IMR-90 (cell line): Measurements from ENCODE around the gene TREH. TPM values are rescaled to one million over a fixed set of nuclear protein-coding genes. Genes with fewer than 3 reads are reported as not detected.

Source experiments
- ATAC-seq: fragments of 200-7000 bp; cut with Tn5 transposase; 2 replicates; pipeline ENCODE4 v1.9.1; 2020; ENCODE audit warnings: low read depth, mild to moderate bottlenecking, moderate library complexity
- BruUV-seq: library from RNA; stranded (reverse); fragments of 400-500 nt; replicated peaks from 2 replicates; lab custom pipeline; 2021; lab: Mats Ljungman, UMichigan
- CTCF ChIA-PET: fragments of 300-600 bp; formaldehyde crosslinking; extraction: SDS; loops from one replicate; lab custom pipeline; 2021; ENCODE audit warnings: antibody characterized with exemption; lab: Yijun Ruan, JAX
- POLR2A ChIA-PET: fragments of 300-600 bp; sonication (Branson Sonifier 250); formaldehyde crosslinking; loops from one replicate; lab custom pipeline; 2022; ENCODE audit warnings: antibody characterized with exemption; ENCODE audit not compliant: unreplicated experiment; lab: Charles Lee
- DNase-seq: peaks from one replicate; pipeline ENCODE4 v3.0.0; 2013
- H2AFZ ChIP-seq: replicated peaks from 2 replicates; pipeline ENCODE3; 2013; ENCODE audit warnings: low read length, mild to moderate bottlenecking; ENCODE audit not compliant: poor library complexity
- H2AK5ac ChIP-seq: 2 replicates; pipeline ENCODE4 v1.6.1; 2013; ENCODE audit warnings: low read depth, low read length, inconsistent platforms
- H2AK9ac ChIP-seq: replicated peaks from 2 replicates; pipeline ENCODE3; 2013; ENCODE audit warnings: mild to moderate bottlenecking, low read depth, low read length, moderate library complexity; ENCODE audit not compliant: poor library complexity
- H2BK120ac ChIP-seq: 2 replicates; pipeline ENCODE4 v1.6.1; 2013; ENCODE audit warnings: low read depth, low read length, inconsistent platforms
- H2BK15ac ChIP-seq: 3 replicates; pipeline ENCODE4 v1.6.1; 2013; ENCODE audit warnings: low read depth, low read length, inconsistent platforms
- H2BK20ac ChIP-seq: 2 replicates; pipeline ENCODE4 v1.6.1; 2013; ENCODE audit warnings: low read depth, mild to moderate bottlenecking, inconsistent platforms, low read length, moderate library complexity
- H2BK5ac ChIP-seq: 2 replicates; pipeline ENCODE4 v1.6.1; 2013; ENCODE audit warnings: mild to moderate bottlenecking, low read depth, low read length, inconsistent platforms; ENCODE audit not compliant: poor library complexity, severe bottlenecking
- H3K14ac ChIP-seq: replicated peaks from 2 replicates; pipeline ENCODE4 v1.6.1; 2013; ENCODE audit warnings: low read depth, low read length, inconsistent platforms
- H3K18ac ChIP-seq: 2 replicates; pipeline ENCODE4 v1.6.1; 2013; ENCODE audit warnings: low read depth, low read length, control low read depth
- H3K23ac ChIP-seq: 2 replicates; pipeline ENCODE4 v1.6.1; 2013; ENCODE audit warnings: low read depth, low read length, inconsistent platforms
- H3K27ac ChIP-seq: 2 replicates; pipeline ENCODE4 v1.5.1; 2013; ENCODE audit warnings: mild to moderate bottlenecking, control low read depth, low read length; ENCODE audit not compliant: insufficient read depth
- H3K27me3 ChIP-seq: 2 replicates; pipeline ENCODE4 v1.6.1; 2013; ENCODE audit warnings: low read length; ENCODE audit not compliant: control insufficient read depth, insufficient read depth
- H3K36me3 ChIP-seq: 2 replicates; pipeline ENCODE4 v1.6.1; 2013; ENCODE audit warnings: low read length, mixed read lengths; ENCODE audit not compliant: control insufficient read depth, insufficient read depth
- H3K4ac ChIP-seq: 2 replicates; pipeline ENCODE4 v1.6.1; 2013; ENCODE audit warnings: low read depth, low read length, inconsistent platforms
- H3K4me1 ChIP-seq: 2 replicates; pipeline ENCODE4 v1.6.1; 2013; ENCODE audit warnings: low read length, mixed read lengths; ENCODE audit not compliant: control insufficient read depth, insufficient read depth
- H3K4me2 ChIP-seq: 2 replicates; pipeline ENCODE4 v1.6.1; 2013; ENCODE audit warnings: low read depth, mild to moderate bottlenecking, control low read depth, low read length, moderate library complexity
- H3K4me3 ChIP-seq: 2 replicates; pipeline ENCODE4 v1.5.1; 2013; ENCODE audit warnings: low read depth, mild to moderate bottlenecking, control low read depth, low read length, moderate library complexity; ENCODE audit not compliant: insufficient read depth
- H3K56ac ChIP-seq: 2 replicates; pipeline ENCODE4 v1.6.1; 2013; ENCODE audit warnings: low read length, inconsistent platforms; ENCODE audit not compliant: insufficient read depth; ENCODE audit errors: extremely low read depth
- H3K79me1 ChIP-seq, 2 experiments: 2 replicates each; pipeline ENCODE4 v1.6.1; 2013; ENCODE audit warnings: low read length in 2 of 2, inconsistent platforms in 1 of 2, low read depth in 1 of 2
- H3K9ac ChIP-seq: 2 replicates; pipeline ENCODE4 v1.6.1; 2013; ENCODE audit warnings: low read depth, low read length, control low read depth
- H3K9me1 ChIP-seq: 2 replicates; pipeline ENCODE4 v1.6.1; 2013; ENCODE audit warnings: low read length, inconsistent platforms; ENCODE audit not compliant: insufficient read depth
- H3K9me3 ChIP-seq: 2 replicates; pipeline ENCODE4 v1.6.1; 2013; ENCODE audit warnings: low read length; ENCODE audit not compliant: control insufficient read depth, insufficient read depth
- H4K20me1 ChIP-seq: 2 replicates; pipeline ENCODE4 v1.6.1; 2013; ENCODE audit warnings: low read length, inconsistent platforms; ENCODE audit not compliant: insufficient read depth
- H4K5ac ChIP-seq: 2 replicates; pipeline ENCODE4 v1.6.1; 2013; ENCODE audit warnings: mild to moderate bottlenecking, low read depth, low read length, control low read depth
- H4K8ac ChIP-seq, 2 experiments: 2 replicates each; pipeline ENCODE4 v1.6.1; 2013; ENCODE audit warnings: low read depth in 2 of 2, low read length in 2 of 2, control low read depth in 1 of 2, inconsistent platforms in 1 of 2
- H4K91ac ChIP-seq: 2 replicates; pipeline ENCODE4 v1.6.1; 2013; ENCODE audit warnings: low read depth, low read length, inconsistent platforms; ENCODE audit not compliant: insufficient read depth
- CHD1 ChIP-seq: IDR thresholded peaks from 2 replicates; pipeline ENCODE4 v1.6.1; 2012; ENCODE audit warnings: low read depth, low read length, improper control_type of control experiment
- CTCF ChIP-seq: conservative IDR thresholded peaks from 2 replicates; pipeline ENCODE4 v1.5.1; 2012; ENCODE audit warnings: mild to moderate bottlenecking, low read depth, low read length, improper control_type of control experiment
- MAZ ChIP-seq: IDR thresholded peaks from 2 replicates; pipeline ENCODE4 v1.6.1; 2012; ENCODE audit warnings: low read depth, mild to moderate bottlenecking, low read length, improper control_type of control experiment, moderate library complexity, borderline replicate concordance
- POLR2A ChIP-seq: IDR thresholded peaks from 2 replicates; pipeline ENCODE4 v1.6.1; 2012; ENCODE audit warnings: mild to moderate bottlenecking, low read depth, low read length
- RFX5 ChIP-seq: IDR thresholded peaks from 2 replicates; pipeline ENCODE4 v1.8.0; 2012; ENCODE audit warnings: low read depth, mild to moderate bottlenecking, low read length, moderate library complexity
- WGBS, 2 experiments: methylation state at CpG; one replicate each; pipeline versions ENCODE4 v1.1.5 to v1.1.7; 2013; ENCODE audit warnings: missing lambda C conversion rate in 2 of 2; ENCODE audit not compliant: insufficient read length in 1 of 2; ENCODE audit errors: extremely low coverage in 2 of 2; 5-methylcytosine and 5-hydroxymethylcytosine counted together
- dilution Hi-C: fragments of 300-500 bp; cut with HindIII; formaldehyde crosslinking; loops from one replicate; pipeline ENCODE4 v1.14.3; 2018; ENCODE audit warnings: low sequenced_read_pairs; ENCODE audit not compliant: unreplicated experiment
- in situ Hi-C: fragments of 300-500 bp; cut with MboI; formaldehyde crosslinking; loops from 3 replicates; pipeline ENCODE4 v1.14.3; 2019; ENCODE audit warnings: low sequenced_read_pairs, inconsistent platforms, mixed read lengths
- intact Hi-C: fragments of 100-400 bp; cut with micrococcal nuclease; formaldehyde crosslinking; loops from 2 replicates; pipeline ENCODE4 v1.10.0; 2022
- polyA plus RNA-seq, 3 experiments: library from polyadenylated mRNA; depleted of rRNA; stranded (reverse); fragments of >200 nt; gene quantifications; 2 replicates each; pipeline ENCODE4 v1.2.3, GENCODE V29; 2012; ENCODE audit warnings: low replicate concordance in 1 of 3
- total RNA-seq: library from RNA; depleted of rRNA; stranded (reverse); fragments of >200 nt; gene quantifications from 2 replicates; pipeline ENCODE4 v1.2.3, GENCODE V29; 2012

Gene TREH
- total and polyA plus RNA-seq, 2 of the 4 experiments (the other 2 are of a cell fraction): not detected

GRCh38 chr11:118621071-118621783 lies 58.2 kb downstream of the TREH start:
- H4K20me1 ChIP-seq: peaks cover 50% of the 10 kb centered on the region
- H3K4me3 ChIP-seq: peak overlapping the region; percentile 87
- H3K36me3 ChIP-seq: peaks cover 33% of the 10 kb centered on the region
- peak overlapping the region; percentile 91 for H2AK9ac ChIP-seq
- H3K4me2 ChIP-seq: peak overlapping the region; percentile 99
- H3K56ac ChIP-seq: peak overlapping the region; percentile 79
- peak overlapping the region; percentile 94 for H3K23ac ChIP-seq
- CTCF ChIA-PET: interaction anchor here (0.6 to 2.0 kb wide), 2 partner anchors 9 to 1616 kb away, joined by 3 to 9 read pairs; no protein-coding TSS in a partner anchor
- 0% methylated on average over 19 of the region's 38 CpGs; no CpG with 5 or more reads in 1 of the 2 experiments for WGBS, 2 experiments
- peak overlapping the region; percentile 67 to 91 for H4K8ac ChIP-seq
- peak overlapping the region; percentile 100 for H2AK5ac ChIP-seq
- in situ Hi-C loops: no loop called here
- peak overlapping the region; percentile 94 for H2BK15ac ChIP-seq
- DNase-seq (peak; percentile 86), ATAC-seq (peak; percentile 62)
- H2AFZ ChIP-seq: peak overlapping the region; percentile 75
- no TSS peak for BruUV-seq
- H2BK20ac ChIP-seq: peak overlapping the region; percentile 89
- peak overlapping the region; percentile 97 for H4K5ac ChIP-seq
- peak overlapping the region; percentile 97 for H2BK120ac ChIP-seq
- peak overlapping the region; percentile 90 for H3K18ac ChIP-seq
- H3K4me1 ChIP-seq: peaks cover 43% of the 10 kb centered on the region
- peak overlapping the region; percentile 99 for H3K14ac ChIP-seq
- peak overlapping the region; percentile 95 for H3K27ac ChIP-seq
- TF ChIP-seq CTCF: no peak
- no peak for TF ChIP-seq RFX5
- TF ChIP-seq CHD1: no peak
- TF ChIP-seq POLR2A: peak; percentile 59
- peak; percentile 95 for TF ChIP-seq MAZ
- peak overlapping the region; percentile 99 for H2BK5ac ChIP-seq
- peaks cover 21 to 72% of the 10 kb centered on the region in 2 experiments; a peak in 3 of 4 replicates for H3K79me1 ChIP-seq
- POLR2A ChIA-PET: interaction anchor here (0.6 to 4.4 kb wide), 3 partner anchors 13 to 1444 kb away, joined by 3 to 36 read pairs (median 20); partner anchors contain the start of gene PHLDB1
- peak overlapping the region; percentile 99 for H3K4ac ChIP-seq
- H3K9ac ChIP-seq: peak overlapping the region; percentile 99
- peaks cover 27% of the 10 kb centered on the region for H3K9me1 ChIP-seq
- dilution Hi-C loops: no loop called here
- H3K9me3 ChIP-seq: no peaks in the 10 kb centered on the region
- peak overlapping the region; percentile 92 for H4K91ac ChIP-seq
- H3K27me3 ChIP-seq: no peaks in the 10 kb centered on the region
- intact Hi-C loops: no loop called here
